DND-41 (cell line): ENCODE measurements around the gene SWSAP1.

Experiments
- ATAC-seq: fragments of 200-7000 bp; cut with Tn5 transposase; 3 replicates; pipeline ENCODE4 v1.9.1; 2021; ENCODE audit warnings: low read depth; ENCODE audit not compliant: insufficient read depth
- DNase-seq: peaks from one replicate; pipeline ENCODE4 v3.0.0-alpha.2; 2020
- H2AFZ ChIP-seq: 2 replicates; pipeline ENCODE4 v1.6.0; 2012; ENCODE audit warnings: low read depth, low read length
- H3K27ac ChIP-seq: 2 replicates; pipeline ENCODE4 v1.5.1; 2012; ENCODE audit warnings: low read length, inconsistent platforms
- H3K27me3 ChIP-seq: fragments of 200-600 bp; sonication (generic); 2 replicates; pipeline ENCODE4 v1.6.0; 2012; ENCODE audit warnings: low read length, mild to moderate bottlenecking, inconsistent platforms; ENCODE audit not compliant: insufficient read depth, poor library complexity
- H3K36me3 ChIP-seq: 2 replicates; pipeline ENCODE4 v1.5.1; 2012; ENCODE audit warnings: low read length, inconsistent platforms; ENCODE audit not compliant: insufficient read depth
- H3K4me1 ChIP-seq: 2 replicates; pipeline ENCODE4 v1.5.1; 2012; ENCODE audit warnings: mild to moderate bottlenecking, low read length; ENCODE audit not compliant: insufficient read depth
- H3K4me2 ChIP-seq: 2 replicates; pipeline ENCODE4 v1.6.0; 2012; ENCODE audit warnings: mild to moderate bottlenecking, moderate library complexity, low read length, inconsistent platforms; ENCODE audit not compliant: insufficient read depth
- H3K4me3 ChIP-seq, 2 experiments: fragments of 200-600 bp in 1 of 2; shearing (Covaris generic) in 1 of 2; 2 replicates each; pipeline ENCODE4 v1.5.1; 2012 to 2016; ENCODE audit warnings: inconsistent platforms in 2 of 2, low read length in 2 of 2, mild to moderate bottlenecking in 2 of 2, low read depth in 1 of 2, moderate library complexity in 1 of 2
- H3K79me2 ChIP-seq: 2 replicates; pipeline ENCODE4 v1.6.0; 2012; ENCODE audit warnings: low read length, inconsistent platforms; ENCODE audit not compliant: insufficient read depth
- H3K9ac ChIP-seq: 2 replicates; pipeline ENCODE4 v1.6.0; 2012; ENCODE audit warnings: low read depth, mild to moderate bottlenecking, inconsistent platforms, low read length, moderate library complexity
- H3K9me3 ChIP-seq: 2 replicates; pipeline ENCODE4 v1.5.1; 2012; ENCODE audit warnings: low read length, moderate library complexity, mild to moderate bottlenecking, inconsistent platforms; ENCODE audit not compliant: insufficient read depth, severe bottlenecking
- H4K20me1 ChIP-seq: 2 replicates; pipeline ENCODE4 v1.6.0; 2012; ENCODE audit warnings: low read length; ENCODE audit not compliant: insufficient read depth
- CTCF ChIP-seq: IDR thresholded peaks from 2 replicates; pipeline ENCODE4 v1.5.1; 2012; ENCODE audit warnings: borderline replicate concordance, low read length, moderate library complexity, mild to moderate bottlenecking; ENCODE audit not compliant: poor library complexity, severe bottlenecking; ENCODE audit errors: extremely low read depth
- EZH2 ChIP-seq: IDR thresholded peaks from 3 replicates; pipeline ENCODE4 v1.6.1; 2012; ENCODE audit warnings: borderline replicate concordance, low read depth, mild to moderate bottlenecking, moderate library complexity, low read length, inconsistent platforms; ENCODE audit not compliant: severe bottlenecking

The SWSAP1 gene

GRCh38 chr19:11363881-11364280 is 10.6 kb upstream of the SWSAP1 start:
- no peak for ATAC-seq
- H3K79me2 ChIP-seq = no peaks in the 10 kb centered on the region
- no peak for DNase-seq
- no peak overlapping the region for H3K4me2 ChIP-seq
- H3K4me3 ChIP-seq = no peak overlapping the region
- TF ChIP-seq EZH2 = no peak
- TF ChIP-seq CTCF = no peak
- H2AFZ ChIP-seq = no peak overlapping the region
- H3K9ac ChIP-seq = no peak overlapping the region
- peaks cover 6% of the 10 kb centered on the region for H3K36me3 ChIP-seq
- no peaks in the 10 kb centered on the region; the same call in 1 of the 2 replicates for H4K20me1 ChIP-seq
- H3K9me3 ChIP-seq = no peaks in the 10 kb centered on the region
- H3K27ac ChIP-seq = no peak overlapping the region
- H3K27me3 ChIP-seq = no peaks in the 10 kb centered on the region
- no peaks in the 10 kb centered on the region for H3K4me1 ChIP-seq

GRCh38 chr19:11364296-11364904 is 10.1 kb upstream of the SWSAP1 start:
- Histone ChIP-seq H3K9ac (no peak overlapping the region), H3K27me3 (no peaks in the 10 kb centered on the region), H3K79me2 (no peaks in the 10 kb centered on the region), H3K4me1 (no peaks in the 10 kb centered on the region), H3K9me3 (no peaks in the 10 kb centered on the region), H3K4me2 (no peak overlapping the region), H3K36me3 (peaks cover 6% of the 10 kb centered on the region), H3K4me3 (no peak overlapping the region), H3K27ac (no peak overlapping the region), H2AFZ (no peak overlapping the region), H4K20me1 (no peaks in the 10 kb centered on the region; the same call in 1 of the 2 replicates)
- DNase-seq (no peak), ATAC-seq (no peak)
- TF ChIP-seq CTCF = no peak
- TF ChIP-seq EZH2 = no peak

GRCh38 chr19:11364935-11365334 is 9.5 kb upstream of the SWSAP1 start:
- Histone ChIP-seq H3K4me2 (no peak overlapping the region), H3K27ac (no peak overlapping the region), H2AFZ (no peak overlapping the region), H3K36me3 (peaks cover 6% of the 10 kb centered on the region), H3K27me3 (no peaks in the 10 kb centered on the region), H3K79me2 (no peaks in the 10 kb centered on the region), H3K4me3 (no peak overlapping the region), H4K20me1 (no peaks in the 10 kb centered on the region; the same call in 1 of the 2 replicates), H3K4me1 (no peaks in the 10 kb centered on the region), H3K9ac (no peak overlapping the region), H3K9me3 (no peaks in the 10 kb centered on the region)
- DNase-seq = no peak
- TF ChIP-seq EZH2 (no peak), CTCF (no peak)
- ATAC-seq = no peak

- peaks cover 6% of the 10 kb centered on the region for H3K36me3 ChIP-seq
- no peak for DNase-seq
These were observed 8.8 kb upstream of the SWSAP1 start for GRCh38 chr19:11365557-11366117.

More at GRCh38 chr19:11365557-11366117, 8.8 kb upstream of the SWSAP1 start:
- Histone ChIP-seq H2AFZ (no peak overlapping the region), H3K4me2 (no peak overlapping the region), H3K9me3 (no peaks in the 10 kb centered on the region), H3K9ac (no peak overlapping the region), H3K4me1 (no peaks in the 10 kb centered on the region), H3K27ac (no peak overlapping the region), H3K27me3 (no peaks in the 10 kb centered on the region), H4K20me1 (no peaks in the 10 kb centered on the region), H3K79me2 (no peaks in the 10 kb centered on the region), H3K4me3 (no peak overlapping the region)
- no peak for TF ChIP-seq CTCF
- TF ChIP-seq EZH2 = no peak
- no peak for ATAC-seq
